Natural killer cell (primary cell): ENCODE results near the gene HEXIM1. TPM values are rescaled to one million over a fixed set of nuclear protein-coding genes. Genes with fewer than 3 reads are reported as not detected.
A peak's percentile ranks its signal among the peaks of the same experiment; 100 is the strongest.

Source experiments
- ATAC-seq, 3 donors: fragments of 150-1000 bp in 2 of 3; fragments of 200-7000 bp in 1 of 3; cut with Tn5 transposase; 1 replicate in 1 of 3; 2 replicates in 2 of 3; pipeline ENCODE4 v1.10.0; 2021; ENCODE audit warnings: mild to moderate bottlenecking in 2 of 3, moderate library complexity in 2 of 3
- DNase-seq, 2 donors: peaks; one replicate each; pipeline versions ENCODE4 v3.0.0 to v3.0.0-alpha.2; 2013 to 2021; ENCODE audit warnings: mixed read lengths in 1 of 2
- H3K27ac ChIP-seq: one replicate; pipeline ENCODE4 v1.5.1; 2013; ENCODE audit warnings: mild to moderate bottlenecking, low read length
- H3K27me3 ChIP-seq: one replicate; pipeline ENCODE4 v1.6.1; 2013; ENCODE audit warnings: low read length; ENCODE audit not compliant: control insufficient read depth, insufficient read depth
- H3K36me3 ChIP-seq: one replicate; pipeline ENCODE4 v1.6.1; 2013; ENCODE audit warnings: low read length; ENCODE audit not compliant: control insufficient read depth, insufficient read depth
- H3K4me1 ChIP-seq: one replicate; pipeline ENCODE4 v1.6.1; 2013; ENCODE audit warnings: low read length; ENCODE audit not compliant: control insufficient read depth, insufficient read depth
- H3K4me3 ChIP-seq: one replicate; pipeline ENCODE4 v1.5.1; 2013; ENCODE audit warnings: low read length
- H3K9me3 ChIP-seq: one replicate; pipeline ENCODE4 v1.6.1; 2013; ENCODE audit warnings: low read length; ENCODE audit not compliant: control insufficient read depth, insufficient read depth
- H3K27ac Mint-ChIP-seq, 2 donors: one replicate each; pipeline ENCODE4 v1.8.0; 2022; ENCODE audit warnings: mild to moderate bottlenecking in 2 of 2, mixed read lengths in 2 of 2, moderate library complexity in 1 of 2
- H3K27me3 Mint-ChIP-seq, 2 donors: one replicate each; pipeline ENCODE4 v1.8.0; 2022; ENCODE audit warnings: low read depth in 2 of 2, mixed read lengths in 2 of 2
- H3K36me3 Mint-ChIP-seq: one replicate; pipeline ENCODE4 v1.8.0; 2022; ENCODE audit warnings: mixed read lengths
- H3K4me1 Mint-ChIP-seq, 2 donors: one replicate each; pipeline ENCODE4 v1.8.0; 2022; ENCODE audit warnings: mixed read lengths in 2 of 2
- H3K4me3 Mint-ChIP-seq: one replicate; pipeline ENCODE4 v1.8.0; 2022; ENCODE audit warnings: mild to moderate bottlenecking, moderate library complexity, mixed read lengths
- H3K9me3 Mint-ChIP-seq, 2 donors: one replicate each; pipeline ENCODE4 v1.8.0; 2022; ENCODE audit warnings: mixed read lengths in 2 of 2
- WGBS: methylation state at CpG from one replicate; pipeline ENCODE4 v1.1.7; 2013; ENCODE audit warnings: missing lambda C conversion rate; ENCODE audit not compliant: insufficient coverage; 5-methylcytosine and 5-hydroxymethylcytosine counted together
- intact Hi-C: fragments of 100-400 bp; cut with micrococcal nuclease; formaldehyde crosslinking; loops from one replicate; pipeline ENCODE4 v1.14.2; 2022
- total RNA-seq, 4 donors: library from RNA; stranded (reverse); fragments of 120-200 nt in 1 of 4; gene quantifications; one replicate each; pipeline versions ENCODE4 v1.2.3 to v1.2.4, GENCODE V29; 2013 to 2022
- TF ChIP-seq, protein P1 (sequence below): fragments of 200-600 bp; IDR thresholded peaks from one replicate; pipeline ENCODE4 v1.8.0; 2022; ENCODE audit warnings: antibody characterized with exemption

Gene HEXIM1
- total RNA-seq, 3 donors from 2014 or later (not counting 1 experiment from before 2014, with no cell fraction given) = 64.9 to 80.7 (median 79.8) TPM

DNA sequence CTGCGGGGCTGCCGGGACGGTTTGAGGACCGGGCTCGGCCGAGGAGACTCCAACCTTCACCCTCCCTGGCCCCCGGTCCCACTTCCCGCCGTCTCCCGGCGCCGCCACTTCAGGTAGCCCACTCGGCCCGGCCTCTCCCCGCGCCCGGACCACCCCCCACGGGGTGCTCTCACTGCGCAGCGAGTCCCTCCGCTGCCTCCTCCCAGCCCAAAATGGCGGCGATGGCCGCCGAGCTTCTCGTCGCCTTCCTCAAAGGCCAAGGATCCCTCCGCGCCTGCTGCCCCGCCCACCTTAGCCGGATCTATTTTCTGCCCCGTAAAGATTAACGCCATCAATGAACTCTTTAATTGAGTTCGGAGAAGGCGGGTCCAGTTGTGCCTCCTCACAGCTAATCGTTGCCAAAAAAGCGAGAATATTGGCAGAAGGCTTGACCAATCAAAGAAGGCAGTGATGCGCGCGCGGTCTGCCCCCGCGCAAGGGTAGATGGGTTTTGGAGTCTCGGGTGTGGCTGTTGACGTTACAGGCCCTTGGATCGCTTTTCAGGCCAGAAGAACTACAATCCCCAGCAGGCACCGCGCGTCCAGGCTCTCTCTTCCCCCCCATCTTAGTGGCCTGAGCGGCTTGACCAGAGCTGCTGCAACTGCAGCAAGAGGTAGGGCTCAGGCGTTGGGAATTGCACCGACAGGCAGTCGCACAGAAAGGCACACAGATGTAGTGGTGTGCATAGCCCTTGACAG, 13.2 kb downstream of the HEXIM1 start, which contains the start of gene HEXIM2:
Gene HEXIM2, plus strand, starts transcription at position 588 of the 737 bp plus-strand sequence. CDS start 919 bp downstream, outside the sequence.
- Histone ChIP-seq H3K27me3 (no peaks in the 10 kb centered on the region), H3K9me3 (no peaks in the 10 kb centered on the region), H3K27ac (peak within 1 kb of the TSS; percentile 100), H3K4me1 (peaks cover 22% of the 10 kb centered on the region), H3K4me3 (peak within 1 kb of the TSS; percentile 99), H3K36me3 (peaks cover 3% of the 10 kb centered on the region)
- Mint-ChIP-seq H3K4me3 (peak within 1 kb of the TSS; percentile 95), H3K36me3 (no peaks in the 10 kb centered on the region), H3K9me3 (no peaks in the 10 kb centered on the region), H3K4me1 (peaks cover 33 to 46% of the 10 kb centered on the region in 2 donors), H3K27ac (peak within 1 kb of the TSS; percentile 93 to 94), H3K27me3 (no peaks in the 10 kb centered on the region)
- ATAC-seq = peak; percentile 91 to 97 (median 93)
- peak; percentile 97 to 99 for DNase-seq
- intact Hi-C loops = loop anchor here (1.0 kb wide), 3 partner anchors 13 to 100 kb away; partner anchors contain the start of genes ACBD4, HEXIM1 and NMT1
- TF ChIP-seq, protein P1, sequence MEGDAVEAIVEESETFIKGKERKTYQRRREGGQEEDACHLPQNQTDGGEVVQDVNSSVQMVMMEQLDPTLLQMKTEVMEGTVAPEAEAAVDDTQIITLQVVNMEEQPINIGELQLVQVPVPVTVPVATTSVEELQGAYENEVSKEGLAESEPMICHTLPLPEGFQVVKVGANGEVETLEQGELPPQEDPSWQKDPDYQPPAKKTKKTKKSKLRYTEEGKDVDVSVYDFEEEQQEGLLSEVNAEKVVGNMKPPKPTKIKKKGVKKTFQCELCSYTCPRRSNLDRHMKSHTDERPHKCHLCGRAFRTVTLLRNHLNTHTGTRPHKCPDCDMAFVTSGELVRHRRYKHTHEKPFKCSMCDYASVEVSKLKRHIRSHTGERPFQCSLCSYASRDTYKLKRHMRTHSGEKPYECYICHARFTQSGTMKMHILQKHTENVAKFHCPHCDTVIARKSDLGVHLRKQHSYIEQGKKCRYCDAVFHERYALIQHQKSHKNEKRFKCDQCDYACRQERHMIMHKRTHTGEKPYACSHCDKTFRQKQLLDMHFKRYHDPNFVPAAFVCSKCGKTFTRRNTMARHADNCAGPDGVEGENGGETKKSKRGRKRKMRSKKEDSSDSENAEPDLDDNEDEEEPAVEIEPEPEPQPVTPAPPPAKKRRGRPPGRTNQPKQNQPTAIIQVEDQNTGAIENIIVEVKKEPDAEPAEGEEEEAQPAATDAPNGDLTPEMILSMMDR = no peak
- under 1% methylated on average over 53 of the region's 53 CpGs for WGBS

DNA sequence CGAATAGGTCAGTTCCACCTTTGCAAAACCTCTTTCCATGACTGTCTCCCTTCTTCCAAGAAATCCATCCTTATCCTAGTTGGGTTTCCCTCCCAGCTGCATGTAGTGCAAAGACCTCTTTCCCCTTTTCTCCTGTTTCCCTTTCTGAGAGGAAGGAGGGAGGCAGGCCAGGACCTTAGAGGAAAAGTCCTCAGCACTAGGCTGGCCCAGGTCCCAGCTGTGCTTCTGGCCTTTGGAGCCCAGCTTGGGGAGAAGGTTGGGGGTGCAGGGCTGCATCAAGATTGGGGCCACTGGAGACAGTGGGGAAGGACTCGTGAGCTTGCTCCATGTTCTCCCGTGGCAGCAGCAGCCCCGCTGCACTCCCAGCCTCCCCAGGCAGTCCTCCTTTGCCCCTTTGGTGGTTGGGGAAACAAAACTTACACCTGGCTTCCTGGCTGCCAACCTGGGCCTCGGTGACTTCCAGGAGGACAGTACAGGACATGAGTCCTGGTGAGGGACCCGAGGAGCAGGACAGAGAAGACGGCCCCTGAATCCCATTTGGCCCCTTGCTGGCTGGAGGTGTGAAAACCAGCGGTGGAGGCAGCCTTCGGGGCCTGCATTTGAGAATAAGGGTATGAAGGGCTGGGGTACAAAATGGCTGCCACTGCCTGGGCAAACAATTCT, 13.9 kb downstream of the HEXIM1 start:
- TF ChIP-seq, protein P1 = no peak
- Mint-ChIP-seq H3K4me1 (peaks cover 33 to 46% of the 10 kb centered on the region in 2 donors), H3K27me3 (no peaks in the 10 kb centered on the region), H3K27ac (peak overlapping the region; percentile 93 to 94), H3K4me3 (peak overlapping the region; percentile 95), H3K9me3 (no peaks in the 10 kb centered on the region), H3K36me3 (no peaks in the 10 kb centered on the region)
- Histone ChIP-seq H3K27ac (no peak overlapping the region), H3K9me3 (no peaks in the 10 kb centered on the region), H3K27me3 (no peaks in the 10 kb centered on the region), H3K4me3 (peak overlapping the region; percentile 3), H3K4me1 (peaks cover 22% of the 10 kb centered on the region), H3K36me3 (peaks cover 3% of the 10 kb centered on the region)
- intact Hi-C loops = no loop called here
- DNase-seq (no peak), ATAC-seq (no peak)
- 66% methylated on average over 9 of the region's 9 CpGs for WGBS

DNA sequence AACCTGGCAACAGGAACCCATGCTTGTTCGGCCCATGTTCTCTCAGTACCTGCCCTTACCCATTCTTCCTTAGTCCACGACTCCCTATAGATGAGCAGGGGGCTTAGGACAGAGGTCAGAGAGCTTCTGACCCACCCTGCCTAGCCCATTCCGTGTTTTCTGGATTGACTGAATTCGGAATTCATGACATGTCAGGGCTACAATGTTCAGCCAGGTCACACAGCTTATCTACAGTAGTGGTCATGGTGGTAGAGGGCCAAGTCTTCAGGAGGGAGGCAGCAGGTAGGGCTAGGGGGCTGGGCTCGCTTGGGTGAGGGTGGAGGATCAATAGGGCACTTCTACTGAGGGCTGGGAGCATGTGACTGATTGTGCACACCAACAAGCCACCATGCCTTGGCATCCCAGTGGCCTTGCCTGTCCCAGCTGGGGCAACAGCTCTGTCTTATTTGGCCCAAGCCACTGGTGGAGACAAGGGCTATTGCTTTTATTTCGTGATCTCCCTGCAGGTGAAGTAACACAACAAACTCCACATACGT, 16.5 kb downstream of the HEXIM1 start:
- Histone ChIP-seq H3K4me3 (no peak overlapping the region), H3K27me3 (no peaks in the 10 kb centered on the region), H3K27ac (no peak overlapping the region), H3K9me3 (no peaks in the 10 kb centered on the region), H3K4me1 (peaks cover 14% of the 10 kb centered on the region), H3K36me3 (no peaks in the 10 kb centered on the region)
- H3K4me3 Mint-ChIP-seq = no peak overlapping the region
- no peaks in the 10 kb centered on the region for H3K9me3 Mint-ChIP-seq
- no peaks in the 10 kb centered on the region for H3K36me3 Mint-ChIP-seq
- WGBS = 88% methylated on average over 7 of the region's 7 CpGs
- H3K27me3 Mint-ChIP-seq = no peaks in the 10 kb centered on the region
- H3K27ac Mint-ChIP-seq = peak overlapping the region in 1 of 2 donors; percentile 21
- peaks cover 23 to 32% of the 10 kb centered on the region in 2 donors for H3K4me1 Mint-ChIP-seq
- ATAC-seq (no peak), DNase-seq (no peak)
- TF ChIP-seq, protein P1 = no peak
- intact Hi-C loops = no loop called here
